GM13976 (cell line): Measurements from ENCODE around the gene BMAL2.

Source experiments
- DNase-seq: peaks from one replicate; pipeline ENCODE4 v3.0.0; 2012; ENCODE audit warnings: low spot score
- CTCF ChIP-seq: IDR thresholded peaks from 2 replicates; pipeline ENCODE4 v1.5.1; 2012; ENCODE audit warnings: borderline replicate concordance, mild to moderate bottlenecking; ENCODE audit not compliant: insufficient read depth; ENCODE audit errors: extremely low read depth, missing control alignments, control extremely low read depth
- in situ Hi-C: fragments of 300-500 bp; cut with MboI; formaldehyde crosslinking; loops from one replicate; pipeline ENCODE4 v1.12.0; 2022; ENCODE audit warnings: low sequenced_read_pairs, mixed read lengths, inconsistent platforms; ENCODE audit not compliant: unreplicated experiment

BMAL2 gene

GRCh38 chr12:27336282-27336653 lies 3.6 kb downstream of the BMAL2 start:
- TF ChIP-seq CTCF = no peak
- in situ Hi-C loops = no loop called here
- no peak for DNase-seq

- DNase-seq = no peak
- in situ Hi-C loops = no loop called here
- TF ChIP-seq CTCF = no peak
These were observed 4.7 kb downstream of the BMAL2 start for GRCh38 chr12:27337376-27337775.

- DNase-seq = no peak
- in situ Hi-C loops = no loop called here
- TF ChIP-seq CTCF = no peak
These were observed 5.8 kb downstream of the BMAL2 start for GRCh38 chr12:27338473-27338872.

- DNase-seq = no peak
- in situ Hi-C loops = no loop called here
- no peak for TF ChIP-seq CTCF
These were observed 8.3 kb downstream of the BMAL2 start for GRCh38 chr12:27340971-27341370.

- in situ Hi-C loops = no loop called here
- no peak for DNase-seq
- no peak for TF ChIP-seq CTCF
These were observed 9.9 kb downstream of the BMAL2 start for GRCh38 chr12:27342536-27342935.

- TF ChIP-seq CTCF = no peak
- no peak for DNase-seq
- in situ Hi-C loops = no loop called here
These were observed 10.8 kb downstream of the BMAL2 start for GRCh38 chr12:27343255-27344000.
